GM23338 (cell line): ENCODE measurements around the gene SRGAP1. TPM values are rescaled to one million over a fixed set of nuclear protein-coding genes. Genes with fewer than 3 reads are reported as not detected.

Source experiments
- ATAC-seq: fragments of 200-7000 bp; cut with Tn5 transposase; 3 replicates; pipeline ENCODE4 v1.9.1; 2020
- DNase-seq: peaks from one replicate; pipeline ENCODE4 v3.0.0-alpha.2; 2015; ENCODE audit warnings: low spot score
- H2AFZ ChIP-seq: fragments of 200-600 bp; sonication (generic); 2 replicates; pipeline ENCODE4 v1.8.0; 2016; ENCODE audit warnings: antibody characterized with exemption, mild to moderate bottlenecking, moderate library complexity
- H3F3A ChIP-seq: fragments of 200-600 bp; sonication (generic); replicated peaks from 2 replicates; pipeline ENCODE4 v1.8.0; 2017; ENCODE audit warnings: antibody characterized with exemption, mixed run types, low read depth
- H3K27ac ChIP-seq: fragments of 200-600 bp; sonication (generic); 2 replicates; pipeline ENCODE4 v1.6.1; 2016; ENCODE audit warnings: low read depth
- H3K27me3 ChIP-seq: fragments of 200-600 bp; sonication (generic); 2 replicates; pipeline ENCODE4 v1.8.0; 2016; ENCODE audit warnings: mild to moderate bottlenecking, mixed run types, moderate library complexity; ENCODE audit not compliant: insufficient read depth
- H3K36me3 ChIP-seq: fragments of 200-600 bp; sonication (generic); 2 replicates; pipeline ENCODE4 v1.8.0; 2016; ENCODE audit warnings: mild to moderate bottlenecking; ENCODE audit not compliant: insufficient read depth
- H3K4me1 ChIP-seq: fragments of 200-600 bp; sonication (generic); 2 replicates; pipeline ENCODE4 v1.8.0; 2016; ENCODE audit warnings: mild to moderate bottlenecking, moderate library complexity; ENCODE audit not compliant: insufficient read depth
- H3K4me2 ChIP-seq: fragments of 200-600 bp; sonication (generic); 2 replicates; pipeline ENCODE4 v1.7.1; 2017; ENCODE audit warnings: mixed run types
- H3K4me3 ChIP-seq: fragments of 200-600 bp; sonication (generic); 2 replicates; pipeline ENCODE4 v1.6.1; 2016; ENCODE audit warnings: mixed run types
- H3K79me2 ChIP-seq: fragments of 200-600 bp; sonication (generic); replicated peaks from 2 replicates; pipeline ENCODE4 v1.8.0; 2017; ENCODE audit warnings: mild to moderate bottlenecking; ENCODE audit not compliant: insufficient read depth
- H3K9me2 ChIP-seq: fragments of 200-600 bp; sonication (generic); 2 replicates; pipeline ENCODE4 v1.8.0; 2017; ENCODE audit not compliant: insufficient read depth
- H4K20me1 ChIP-seq: fragments of 200-600 bp; sonication (generic); replicated peaks from 2 replicates; pipeline ENCODE4 v1.8.0; 2017; ENCODE audit warnings: mild to moderate bottlenecking; ENCODE audit not compliant: insufficient read depth
- H3K27ac Mint-ChIP-seq: 2 replicates; pipeline ENCODE4 v1.8.0; 2020; ENCODE audit warnings: inconsistent platforms, mild to moderate bottlenecking, moderate library complexity, mixed read lengths
- H3K27me3 Mint-ChIP-seq: 3 replicates; pipeline ENCODE4 v1.8.0; 2022; ENCODE audit warnings: low read depth, mild to moderate bottlenecking, moderate library complexity, mixed read lengths, inconsistent platforms; ENCODE audit not compliant: insufficient read depth, poor library complexity
- H3K36me3 Mint-ChIP-seq: 3 replicates; pipeline ENCODE4 v1.8.0; 2021; ENCODE audit warnings: low read depth, mild to moderate bottlenecking, inconsistent platforms, moderate library complexity, mixed read lengths
- H3K4me1 Mint-ChIP-seq: 3 replicates; pipeline ENCODE4 v1.8.0; 2020; ENCODE audit warnings: mild to moderate bottlenecking, inconsistent platforms, mixed read lengths
- H3K4me3 Mint-ChIP-seq: 3 replicates; pipeline ENCODE4 v1.8.0; 2021; ENCODE audit warnings: moderate library complexity, mild to moderate bottlenecking, inconsistent platforms, mixed read lengths
- H3K9me3 Mint-ChIP-seq: 3 replicates; pipeline ENCODE4 v1.8.0; 2020; ENCODE audit warnings: moderate library complexity, mild to moderate bottlenecking, inconsistent platforms, mixed read lengths
- CREB1 ChIP-seq: fragments of 250-450 bp; sonication (Bioruptor Pico); IDR thresholded peaks from 2 replicates; pipeline ENCODE4 v1.5.0; 2020; ENCODE audit warnings: low read depth, mild to moderate bottlenecking, moderate library complexity
- CTCF ChIP-seq, 2 experiments: fragments of 200-600 bp in 1 of 2; sonication (generic) in 1 of 2; conservative IDR thresholded peaks; 2 replicates each; pipeline versions ENCODE4 v1.5.1 to v1.6.1; 2016 to 2017; ENCODE audit warnings: antibody characterized with exemption in 2 of 2, low read depth in 2 of 2, mild to moderate bottlenecking in 2 of 2, moderate library complexity in 1 of 2
- ETS1 ChIP-seq: IDR thresholded peaks from 2 replicates; pipeline ENCODE4 v1.6.1; 2016; ENCODE audit warnings: antibody characterized with exemption
- EZH2 ChIP-seq: fragments of 200-600 bp; sonication (generic); IDR thresholded peaks from one replicate; pipeline ENCODE4 v1.8.0; 2017; ENCODE audit warnings: antibody characterized with exemption, mild to moderate bottlenecking, low read depth; ENCODE audit not compliant: unreplicated experiment
- EZH2phosphoT487 ChIP-seq: fragments of 200-600 bp; sonication (generic); IDR thresholded peaks from one replicate; pipeline ENCODE4 v1.8.1; 2018; ENCODE audit warnings: antibody characterized with exemption; ENCODE audit not compliant: unreplicated experiment
- JUNB ChIP-seq: IDR thresholded peaks from one replicate; pipeline ENCODE4 v1.6.1; 2016; ENCODE audit warnings: antibody characterized with exemption; ENCODE audit not compliant: unreplicated experiment
- POLR2AphosphoS5 ChIP-seq: IDR thresholded peaks from 2 replicates; pipeline ENCODE4 v1.6.1; 2016; ENCODE audit warnings: antibody characterized with exemption, low read depth
- REST ChIP-seq: IDR thresholded peaks from one replicate; pipeline ENCODE4 v1.6.1; 2018; ENCODE audit warnings: antibody characterized with exemption; ENCODE audit not compliant: unreplicated experiment
- STAT1 ChIP-seq: IDR thresholded peaks from one replicate; pipeline ENCODE4 v1.6.1; 2016; ENCODE audit warnings: antibody characterized with exemption; ENCODE audit not compliant: unreplicated experiment
- ZNF114 ChIP-seq: fragments of 250-450 bp; sonication (Bioruptor Pico); IDR thresholded peaks from 2 replicates; pipeline ENCODE4 v1.5.0; 2020; ENCODE audit warnings: mild to moderate bottlenecking, moderate library complexity
- ZNF331 ChIP-seq: fragments of 250-450 bp; sonication (Bioruptor Pico); IDR thresholded peaks from 2 replicates; pipeline ENCODE4 v1.5.0; 2020; ENCODE audit warnings: low read depth, mild to moderate bottlenecking, moderate library complexity
- ZNF462 ChIP-seq: fragments of 250-450 bp; sonication (Bioruptor Pico); IDR thresholded peaks from 2 replicates; pipeline ENCODE4 v1.5.0; 2020; ENCODE audit warnings: mild to moderate bottlenecking, moderate library complexity
- polyA plus RNA-seq: library from polyadenylated mRNA; unstranded; fragments of >200 nt; fragmentation: Nextera tagmentation; extraction: Ambion mirVana; gene quantifications from 2 replicates; pipeline ENCODE4 v1.2.1, GENCODE V29; 2016
- total RNA-seq: library from RNA; depleted of rRNA; stranded (reverse); fragments of >200 nt; shearing (Covaris generic); gene quantifications from 2 replicates; pipeline ENCODE4 v1.2.3, GENCODE V29; 2014

The SRGAP1 gene
- total and polyA plus RNA-seq, 2 experiments from 2014 or later = 6.1 to 8.1 TPM

GRCh38 chr12:63981343-63981742, 136.8 kb downstream of the SRGAP1 start (continued):
- no peak for TF ChIP-seq STAT1

GRCh38 chr12:63982604-63983295, 138.2 kb downstream of the SRGAP1 start:
- H3K27ac ChIP-seq = 0 out of 2 replicates have a peak overlapping the region, but pooled peaks have one; percentile 5
- no peaks in the 10 kb centered on the region for H3F3A ChIP-seq
- ATAC-seq (no peak), DNase-seq (no peak)
- no peaks in the 10 kb centered on the region; the same call in 1 of the 2 replicates for H3K4me1 ChIP-seq
- Mint-ChIP-seq H3K4me1 (peaks cover 18% of the 10 kb centered on the region; the same call in 2 of the 3 replicates), H3K27ac (peak overlapping the region; percentile 21; the same call in 1 of the 2 replicates), H3K36me3 (no peaks in the 10 kb centered on the region), H3K27me3 (peaks cover 2% of the 10 kb centered on the region), H3K4me3 (no peak overlapping the region), H3K9me3 (no peaks in the 10 kb centered on the region)
- no peaks in the 10 kb centered on the region for H4K20me1 ChIP-seq
- no peak overlapping the region for H2AFZ ChIP-seq
- no peaks in the 10 kb centered on the region for H3K79me2 ChIP-seq
- H3K27me3 ChIP-seq = no peaks in the 10 kb centered on the region
- H3K9me2 ChIP-seq = no peaks in the 10 kb centered on the region
- no peaks in the 10 kb centered on the region for H3K36me3 ChIP-seq
- H3K4me2 ChIP-seq = no peak overlapping the region
- H3K4me3 ChIP-seq = no peak overlapping the region
- no peak for TF ChIP-seq ZNF331
- no peak for TF ChIP-seq EZH2
- no peak for TF ChIP-seq JUNB
- no peak for TF ChIP-seq STAT1
- no peak for TF ChIP-seq ETS1
- TF ChIP-seq POLR2AphosphoS5 = no peak
- no peak for TF ChIP-seq REST
- no peak for TF ChIP-seq CREB1 (CRISPR knock-in tag)
- TF ChIP-seq EZH2phosphoT487 = no peak
- TF ChIP-seq CTCF (conservative IDR thresholded peaks at IDR 0.05; ENCODE audit: low read depth in 2 of 2) = no peak
- no peak for TF ChIP-seq ZNF462 (CRISPR knock-in tag)
- no peak for TF ChIP-seq ZNF114 (CRISPR knock-in tag)
